GM18499 (cell line): ENCODE measurements around the gene ASRGL1.
"Not testable (repeated sequence)": the region's sequence is repeated elsewhere in the genome, so short reads cannot be mapped to it uniquely, and the experiment has no call there.

Experiments
- ATAC-seq: cut with Tn5 transposase; IDR thresholded peaks from one replicate; pipeline ENCODE4 v1.9.1; 2021; ENCODE audit warnings: moderate number of reproducible peaks; ENCODE audit not compliant: insufficient read depth, unreplicated experiment

The ASRGL1 gene

GRCh38 chr11:62352355-62353336, 15.4 kb downstream of the ASRGL1 start:
- ATAC-seq: no peak

- ATAC-seq: no peak
Observed at GRCh38 chr11:62353841-62354240, 16.6 kb downstream of the ASRGL1 start.

- no peak for ATAC-seq
Observed at GRCh38 chr11:62358273-62358672, 21.0 kb downstream of the ASRGL1 start.

GRCh38 chr11:62359475-62359874, 22.2 kb downstream of the ASRGL1 start:
- ATAC-seq: no peak

- ATAC-seq: no peak
Observed at GRCh38 chr11:62360685-62361084, 23.4 kb downstream of the ASRGL1 start.

- not testable (repeated sequence) for ATAC-seq
Observed at GRCh38 chr11:62368861-62369477, 31.7 kb downstream of the ASRGL1 start.

- no peak for ATAC-seq
Observed at GRCh38 chr11:62370743-62371440, 33.6 kb downstream of the ASRGL1 start.

GRCh38 chr11:62372871-62373270, 35.6 kb downstream of the ASRGL1 start:
- no peak for ATAC-seq

GRCh38 chr11:62373464-62374119, 36.3 kb downstream of the ASRGL1 start:
- no peak for ATAC-seq

- ATAC-seq: no peak
Observed at GRCh38 chr11:62374801-62375200, 37.6 kb downstream of the ASRGL1 start.

- not testable (repeated sequence) for ATAC-seq
Observed at GRCh38 chr11:62378459-62379063, 41.3 kb downstream of the ASRGL1 start.

- not testable (repeated sequence) for ATAC-seq
Observed at GRCh38 chr11:62379586-62379985, 42.3 kb downstream of the ASRGL1 start.

GRCh38 chr11:62380821-62381245, 43.6 kb downstream of the ASRGL1 start:
- not testable (repeated sequence) for ATAC-seq

GRCh38 chr11:62383822-62384221, 46.6 kb downstream of the ASRGL1 start:
- no peak for ATAC-seq

- not testable (repeated sequence) for ATAC-seq
Observed at GRCh38 chr11:62386083-62386482, 48.8 kb downstream of the ASRGL1 start.

- ATAC-seq: no peak
Observed at GRCh38 chr11:62387381-62387780, 50.1 kb downstream of the ASRGL1 start.

- ATAC-seq: no peak
Observed at GRCh38 chr11:62388999-62389398, 51.8 kb downstream of the ASRGL1 start.

GRCh38 chr11:62390237-62390636, 53.0 kb downstream of the ASRGL1 start:
- ATAC-seq: no peak

- ATAC-seq: no peak
Observed at GRCh38 chr11:62390722-62391121, 53.5 kb downstream of the ASRGL1 start.
